GM23338 (cell line): Measurements from ENCODE around the gene PCF11. TPM values are rescaled to one million over a fixed set of nuclear protein-coding genes. Genes with fewer than 3 reads are reported as not detected.

Experiments
- ATAC-seq: fragments of 200-7000 bp; cut with Tn5 transposase; 3 replicates; pipeline ENCODE4 v1.9.1; 2020
- DNase-seq: peaks from one replicate; pipeline ENCODE4 v3.0.0-alpha.2; 2015; ENCODE audit warnings: low spot score
- H2AFZ ChIP-seq: fragments of 200-600 bp; sonication (generic); 2 replicates; pipeline ENCODE4 v1.8.0; 2016; ENCODE audit warnings: antibody characterized with exemption, mild to moderate bottlenecking, moderate library complexity
- H3F3A ChIP-seq: fragments of 200-600 bp; sonication (generic); replicated peaks from 2 replicates; pipeline ENCODE4 v1.8.0; 2017; ENCODE audit warnings: antibody characterized with exemption, mixed run types, low read depth
- H3K27ac ChIP-seq: fragments of 200-600 bp; sonication (generic); 2 replicates; pipeline ENCODE4 v1.6.1; 2016; ENCODE audit warnings: low read depth
- H3K27me3 ChIP-seq: fragments of 200-600 bp; sonication (generic); 2 replicates; pipeline ENCODE4 v1.8.0; 2016; ENCODE audit warnings: mild to moderate bottlenecking, mixed run types, moderate library complexity; ENCODE audit not compliant: insufficient read depth
- H3K36me3 ChIP-seq: fragments of 200-600 bp; sonication (generic); 2 replicates; pipeline ENCODE4 v1.8.0; 2016; ENCODE audit warnings: mild to moderate bottlenecking; ENCODE audit not compliant: insufficient read depth
- H3K4me1 ChIP-seq: fragments of 200-600 bp; sonication (generic); 2 replicates; pipeline ENCODE4 v1.8.0; 2016; ENCODE audit warnings: mild to moderate bottlenecking, moderate library complexity; ENCODE audit not compliant: insufficient read depth
- H3K4me2 ChIP-seq: fragments of 200-600 bp; sonication (generic); 2 replicates; pipeline ENCODE4 v1.7.1; 2017; ENCODE audit warnings: mixed run types
- H3K4me3 ChIP-seq: fragments of 200-600 bp; sonication (generic); 2 replicates; pipeline ENCODE4 v1.6.1; 2016; ENCODE audit warnings: mixed run types
- H3K79me2 ChIP-seq: fragments of 200-600 bp; sonication (generic); replicated peaks from 2 replicates; pipeline ENCODE4 v1.8.0; 2017; ENCODE audit warnings: mild to moderate bottlenecking; ENCODE audit not compliant: insufficient read depth
- H3K9me2 ChIP-seq: fragments of 200-600 bp; sonication (generic); 2 replicates; pipeline ENCODE4 v1.8.0; 2017; ENCODE audit not compliant: insufficient read depth
- H4K20me1 ChIP-seq: fragments of 200-600 bp; sonication (generic); replicated peaks from 2 replicates; pipeline ENCODE4 v1.8.0; 2017; ENCODE audit warnings: mild to moderate bottlenecking; ENCODE audit not compliant: insufficient read depth
- H3K27ac Mint-ChIP-seq: 2 replicates; pipeline ENCODE4 v1.8.0; 2020; ENCODE audit warnings: inconsistent platforms, mild to moderate bottlenecking, moderate library complexity, mixed read lengths
- H3K27me3 Mint-ChIP-seq: 3 replicates; pipeline ENCODE4 v1.8.0; 2022; ENCODE audit warnings: low read depth, mild to moderate bottlenecking, moderate library complexity, mixed read lengths, inconsistent platforms; ENCODE audit not compliant: insufficient read depth, poor library complexity
- H3K36me3 Mint-ChIP-seq: 3 replicates; pipeline ENCODE4 v1.8.0; 2021; ENCODE audit warnings: low read depth, mild to moderate bottlenecking, inconsistent platforms, moderate library complexity, mixed read lengths
- H3K4me1 Mint-ChIP-seq: 3 replicates; pipeline ENCODE4 v1.8.0; 2020; ENCODE audit warnings: mild to moderate bottlenecking, inconsistent platforms, mixed read lengths
- H3K4me3 Mint-ChIP-seq: 3 replicates; pipeline ENCODE4 v1.8.0; 2021; ENCODE audit warnings: moderate library complexity, mild to moderate bottlenecking, inconsistent platforms, mixed read lengths
- H3K9me3 Mint-ChIP-seq: 3 replicates; pipeline ENCODE4 v1.8.0; 2020; ENCODE audit warnings: moderate library complexity, mild to moderate bottlenecking, inconsistent platforms, mixed read lengths
- CREB1 ChIP-seq: fragments of 250-450 bp; sonication (Bioruptor Pico); IDR thresholded peaks from 2 replicates; pipeline ENCODE4 v1.5.0; 2020; ENCODE audit warnings: low read depth, mild to moderate bottlenecking, moderate library complexity
- EZH2 ChIP-seq: fragments of 200-600 bp; sonication (generic); IDR thresholded peaks from one replicate; pipeline ENCODE4 v1.8.0; 2017; ENCODE audit warnings: antibody characterized with exemption, mild to moderate bottlenecking, low read depth; ENCODE audit not compliant: unreplicated experiment
- EZH2phosphoT487 ChIP-seq: fragments of 200-600 bp; sonication (generic); IDR thresholded peaks from one replicate; pipeline ENCODE4 v1.8.1; 2018; ENCODE audit warnings: antibody characterized with exemption; ENCODE audit not compliant: unreplicated experiment
- NANOG ChIP-seq: IDR thresholded peaks from 2 replicates; pipeline ENCODE4 v1.6.1; 2016; ENCODE audit warnings: antibody characterized with exemption, borderline replicate concordance
- POLR2AphosphoS5 ChIP-seq: IDR thresholded peaks from 2 replicates; pipeline ENCODE4 v1.6.1; 2016; ENCODE audit warnings: antibody characterized with exemption, low read depth
- STAT1 ChIP-seq: IDR thresholded peaks from one replicate; pipeline ENCODE4 v1.6.1; 2016; ENCODE audit warnings: antibody characterized with exemption; ENCODE audit not compliant: unreplicated experiment
- long read RNA-seq: library from polyadenylated mRNA; unstranded; transcript quantifications from one replicate; pipeline ENCODE4 v2.0.0, GENCODE V29; 2020; ENCODE audit not compliant: unreplicated experiment
- polyA plus RNA-seq: library from polyadenylated mRNA; unstranded; fragments of >200 nt; fragmentation: Nextera tagmentation; extraction: Ambion mirVana; gene quantifications from 2 replicates; pipeline ENCODE4 v1.2.1, GENCODE V29; 2016
- total RNA-seq: library from RNA; depleted of rRNA; stranded (reverse); fragments of >200 nt; shearing (Covaris generic); gene quantifications from 2 replicates; pipeline ENCODE4 v1.2.3, GENCODE V29; 2014; rRNA removed
- TF ChIP-seq, protein P1 (sequence below): IDR thresholded peaks from 2 replicates; pipeline ENCODE4 v1.6.1; 2016; ENCODE audit warnings: antibody characterized with exemption

The PCF11 gene, protein sequence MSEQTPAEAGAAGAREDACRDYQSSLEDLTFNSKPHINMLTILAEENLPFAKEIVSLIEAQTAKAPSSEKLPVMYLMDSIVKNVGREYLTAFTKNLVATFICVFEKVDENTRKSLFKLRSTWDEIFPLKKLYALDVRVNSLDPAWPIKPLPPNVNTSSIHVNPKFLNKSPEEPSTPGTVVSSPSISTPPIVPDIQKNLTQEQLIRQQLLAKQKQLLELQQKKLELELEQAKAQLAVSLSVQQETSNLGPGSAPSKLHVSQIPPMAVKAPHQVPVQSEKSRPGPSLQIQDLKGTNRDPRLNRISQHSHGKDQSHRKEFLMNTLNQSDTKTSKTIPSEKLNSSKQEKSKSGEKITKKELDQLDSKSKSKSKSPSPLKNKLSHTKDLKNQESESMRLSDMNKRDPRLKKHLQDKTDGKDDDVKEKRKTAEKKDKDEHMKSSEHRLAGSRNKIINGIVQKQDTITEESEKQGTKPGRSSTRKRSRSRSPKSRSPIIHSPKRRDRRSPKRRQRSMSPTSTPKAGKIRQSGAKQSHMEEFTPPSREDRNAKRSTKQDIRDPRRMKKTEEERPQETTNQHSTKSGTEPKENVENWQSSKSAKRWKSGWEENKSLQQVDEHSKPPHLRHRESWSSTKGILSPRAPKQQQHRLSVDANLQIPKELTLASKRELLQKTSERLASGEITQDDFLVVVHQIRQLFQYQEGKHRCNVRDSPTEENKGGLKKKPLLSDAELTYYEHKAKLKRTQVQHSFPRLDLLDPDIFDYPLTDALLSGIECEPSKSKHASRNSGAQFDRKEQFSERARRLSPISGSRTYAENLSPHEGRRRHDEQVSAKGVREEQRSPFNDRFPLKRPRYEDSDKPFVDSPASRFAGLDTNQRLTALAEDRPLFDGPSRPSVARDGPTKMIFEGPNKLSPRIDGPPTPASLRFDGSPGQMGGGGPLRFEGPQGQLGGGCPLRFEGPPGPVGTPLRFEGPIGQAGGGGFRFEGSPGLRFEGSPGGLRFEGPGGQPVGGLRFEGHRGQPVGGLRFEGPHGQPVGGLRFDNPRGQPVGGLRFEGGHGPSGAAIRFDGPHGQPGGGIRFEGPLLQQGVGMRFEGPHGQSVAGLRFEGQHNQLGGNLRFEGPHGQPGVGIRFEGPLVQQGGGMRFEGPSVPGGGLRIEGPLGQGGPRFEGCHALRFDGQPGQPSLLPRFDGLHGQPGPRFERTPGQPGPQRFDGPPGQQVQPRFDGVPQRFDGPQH (N-terminal part only)
- total RNA-seq = 44.2 and 47.0 TPM in 2 replicates
- polyA plus RNA-seq = 18.7 and 23.0 TPM in 2 replicates
- long read RNA-seq, partial matches to known transcripts = 3 of 3 reads
- long read RNA-seq, other reads (novel, unspliced or antisense) = 0 of 3 reads

DNA sequence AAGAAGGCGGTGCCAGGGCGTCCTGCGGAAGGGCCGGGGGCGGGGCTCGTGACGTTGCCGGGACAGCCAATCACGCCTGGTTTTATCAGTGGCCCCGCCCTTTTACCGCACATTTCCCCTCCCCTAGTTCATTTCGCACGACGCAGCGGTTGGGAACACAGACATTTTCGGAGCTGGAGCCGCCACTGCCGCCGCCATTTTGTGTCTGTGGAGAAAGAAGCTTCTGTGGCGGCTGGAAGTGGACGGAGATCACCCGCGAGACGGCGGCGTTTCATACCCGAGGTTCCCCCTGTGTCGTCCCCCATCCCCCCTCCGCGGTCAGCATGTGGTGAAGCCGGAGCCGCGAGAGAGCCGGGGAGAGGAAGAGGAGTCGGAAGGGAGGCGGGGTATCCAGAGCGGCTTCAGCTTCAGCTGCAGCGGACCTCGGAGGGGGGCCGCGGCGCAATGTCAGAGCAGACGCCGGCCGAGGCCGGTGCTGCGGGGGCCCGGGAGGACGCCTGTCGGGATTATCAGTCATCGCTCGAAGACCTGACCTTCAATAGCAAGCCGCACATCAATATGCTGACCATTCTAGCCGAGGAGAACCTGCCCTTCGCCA is at the start of gene PCF11:
PCF11 (plus strand) TSS at position 136 of the 598 bp plus-strand sequence; CDS start at position 445, 309 bp downstream.
- Histone ChIP-seq H3K36me3 (0 out of 2 replicates have a peak, but pooled peaks cover 5% of the 10 kb centered on the region), H3K9me2 (no peaks in the 10 kb centered on the region), H3K27me3 (no peaks in the 10 kb centered on the region), H4K20me1 (peaks cover 24% of the 10 kb centered on the region), H3K4me3 (peak within 1 kb of the TSS; percentile 92), H3K4me2 (peak within 1 kb of the TSS; percentile 95), H3F3A (no peaks in the 10 kb centered on the region), H2AFZ (peak within 1 kb of the TSS; percentile 92), H3K79me2 (peaks cover 51% of the 10 kb centered on the region), H3K27ac (peak within 1 kb of the TSS; percentile 95), H3K4me1 (peaks cover 8% of the 10 kb centered on the region)
- DNase-seq (no peak), ATAC-seq (peak; percentile 35)
- no peak for TF ChIP-seq STAT1
- TF ChIP-seq EZH2phosphoT487 = no peak
- TF ChIP-seq EZH2 = no peak
- TF ChIP-seq NANOG = no peak
- TF ChIP-seq, protein P1, sequence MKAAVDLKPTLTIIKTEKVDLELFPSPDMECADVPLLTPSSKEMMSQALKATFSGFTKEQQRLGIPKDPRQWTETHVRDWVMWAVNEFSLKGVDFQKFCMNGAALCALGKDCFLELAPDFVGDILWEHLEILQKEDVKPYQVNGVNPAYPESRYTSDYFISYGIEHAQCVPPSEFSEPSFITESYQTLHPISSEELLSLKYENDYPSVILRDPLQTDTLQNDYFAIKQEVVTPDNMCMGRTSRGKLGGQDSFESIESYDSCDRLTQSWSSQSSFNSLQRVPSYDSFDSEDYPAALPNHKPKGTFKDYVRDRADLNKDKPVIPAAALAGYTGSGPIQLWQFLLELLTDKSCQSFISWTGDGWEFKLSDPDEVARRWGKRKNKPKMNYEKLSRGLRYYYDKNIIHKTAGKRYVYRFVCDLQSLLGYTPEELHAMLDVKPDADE = peak; percentile 56; the same call in 1 of the 2 replicates
- TF ChIP-seq POLR2AphosphoS5 = peak; percentile 98
- TF ChIP-seq CREB1 (CRISPR knock-in tag) = no peak; the same call in 1 of the 2 replicates
- H3K9me3 Mint-ChIP-seq = no peaks in the 10 kb centered on the region
- H3K36me3 Mint-ChIP-seq = peaks cover 48% of the 10 kb centered on the region
- peaks cover 8% of the 10 kb centered on the region for H3K27me3 Mint-ChIP-seq
- H3K4me3 Mint-ChIP-seq = peak within 1 kb of the TSS; percentile 100
- H3K4me1 Mint-ChIP-seq = peaks cover 22% of the 10 kb centered on the region
- peak within 1 kb of the TSS; percentile 100 for H3K27ac Mint-ChIP-seq

DNA sequence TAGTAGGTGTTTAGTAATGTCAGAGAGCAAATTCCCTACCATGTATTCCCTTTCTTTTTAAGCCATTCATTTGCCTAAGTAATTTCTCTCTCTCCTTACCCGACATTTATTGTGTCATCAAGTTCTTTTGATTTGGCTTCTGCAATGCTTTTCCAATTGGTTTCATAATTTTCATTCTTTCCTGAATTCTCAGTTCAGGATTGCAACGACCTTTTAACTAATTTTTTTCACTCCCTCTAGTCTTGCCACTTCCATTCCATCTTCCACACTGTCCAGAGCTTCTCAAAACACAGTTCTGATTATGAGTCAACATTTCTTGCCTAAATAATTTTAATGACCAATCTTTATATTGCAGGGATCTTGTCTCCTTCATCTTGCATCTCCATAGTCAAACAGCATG is 44.0 kb upstream of the PCF11 start:
- Histone ChIP-seq H3K79me2 (no peaks in the 10 kb centered on the region), H3F3A (no peaks in the 10 kb centered on the region), H3K4me1 (no peaks in the 10 kb centered on the region), H3K9me2 (no peaks in the 10 kb centered on the region), H4K20me1 (no peaks in the 10 kb centered on the region), H3K4me2 (no peak overlapping the region), H3K27ac (no peak overlapping the region), H3K36me3 (no peaks in the 10 kb centered on the region), H3K4me3 (no peak overlapping the region), H2AFZ (no peak overlapping the region), H3K27me3 (no peaks in the 10 kb centered on the region)
- no peak for TF ChIP-seq NANOG
- Mint-ChIP-seq H3K4me1 (no peaks in the 10 kb centered on the region), H3K9me3 (no peaks in the 10 kb centered on the region), H3K27me3 (no peaks in the 10 kb centered on the region), H3K27ac (no peak overlapping the region), H3K36me3 (no peaks in the 10 kb centered on the region), H3K4me3 (no peak overlapping the region)
- no peak for DNase-seq
- no peak for ATAC-seq
